Calu3 (cell line): ENCODE measurements around the gene PRAME. TPM values are rescaled to one million over a fixed set of nuclear protein-coding genes. Genes with fewer than 3 reads are reported as not detected.

ENCODE experiments used
- BruUV-seq: library from RNA; stranded (reverse); fragments of 400-500 nt; replicated peaks from 2 replicates; lab custom pipeline; 2021; lab: Mats Ljungman, UMichigan
- CTCF ChIA-PET: fragments of 300-600 bp; sonication (Branson Sonifier 250); formaldehyde crosslinking; loops from one replicate; lab custom pipeline; 2022; ENCODE audit warnings: antibody characterized with exemption; lab: Charles Lee
- DNase-seq: peaks from one replicate; pipeline ENCODE4 v3.0.0; 2022
- H3K27ac Mint-ChIP-seq: one replicate; pipeline ENCODE4 v1.8.0; 2022; ENCODE audit warnings: mixed read lengths; ENCODE audit not compliant: unreplicated experiment
- H3K27me3 Mint-ChIP-seq: one replicate; pipeline ENCODE4 v1.8.0; 2022; ENCODE audit warnings: mixed read lengths; ENCODE audit not compliant: unreplicated experiment
- H3K36me3 Mint-ChIP-seq: one replicate; pipeline ENCODE4 v1.8.0; 2022; ENCODE audit warnings: mild to moderate bottlenecking, moderate library complexity, mixed read lengths; ENCODE audit not compliant: insufficient read depth, unreplicated experiment
- H3K4me1 Mint-ChIP-seq: one replicate; pipeline ENCODE4 v1.8.0; 2022; ENCODE audit warnings: mild to moderate bottlenecking, low read depth, mixed read lengths; ENCODE audit not compliant: unreplicated experiment
- H3K4me3 Mint-ChIP-seq: one replicate; pipeline ENCODE4 v1.8.0; 2022; ENCODE audit warnings: mild to moderate bottlenecking, low read depth, moderate library complexity, mixed read lengths; ENCODE audit not compliant: unreplicated experiment
- H3K9me3 Mint-ChIP-seq: one replicate; pipeline ENCODE4 v1.8.0; 2022; ENCODE audit warnings: low read depth, mixed read lengths; ENCODE audit not compliant: unreplicated experiment
- intact Hi-C: fragments of 100-400 bp; cut with micrococcal nuclease; formaldehyde crosslinking; loops from one replicate; pipeline ENCODE4 v1.10.0; 2022; ENCODE audit not compliant: unreplicated experiment
- total RNA-seq: library from RNA; stranded (reverse); gene quantifications from 2 replicates; pipeline ENCODE4 v1.2.3, GENCODE V29; 2022
- TF ChIP-seq, protein P1 (sequence below): fragments of 200-600 bp; IDR thresholded peaks from one replicate; pipeline ENCODE4 v1.8.0; 2022; ENCODE audit warnings: antibody characterized with exemption; ENCODE audit not compliant: unreplicated experiment

PRAME gene
- total RNA-seq, 1 experiment from 2014 or later, result 2.6 TPM

DNA sequence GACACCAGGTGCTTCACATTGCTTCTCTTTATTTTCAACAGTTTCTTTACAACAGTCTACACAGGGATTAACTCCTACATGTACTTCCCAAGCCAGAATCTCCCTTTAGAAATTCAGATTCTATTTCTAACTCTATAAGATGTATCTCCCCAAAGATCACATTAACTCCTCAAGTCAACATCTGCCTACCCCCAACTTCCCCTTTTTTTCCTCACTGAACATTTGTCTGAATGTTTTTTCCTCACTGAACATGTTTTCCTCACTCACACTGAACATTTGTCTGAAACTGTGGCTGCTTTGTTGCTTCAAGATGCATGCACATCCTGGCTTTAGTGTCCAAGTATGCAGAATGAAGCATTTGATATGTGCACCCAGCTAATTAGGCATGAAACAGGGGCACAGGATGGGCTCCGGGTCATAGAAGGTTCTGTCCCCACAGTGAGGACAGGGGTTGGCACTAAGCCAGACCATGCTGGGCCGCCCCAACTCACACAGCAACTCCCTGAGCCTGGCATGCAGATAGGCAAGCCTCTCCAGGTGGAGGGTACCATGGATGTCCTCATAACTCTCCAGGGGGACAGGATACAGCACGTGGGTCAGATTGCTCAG lies 11.3 kb downstream of the PRAME start:
- no TSS peak for BruUV-seq
- peaks cover 65% of the 10 kb centered on the region for H3K27me3 Mint-ChIP-seq
- H3K36me3 Mint-ChIP-seq, result no peaks in the 10 kb centered on the region
- H3K4me1 Mint-ChIP-seq, result no peaks in the 10 kb centered on the region
- H3K9me3 Mint-ChIP-seq, result no peaks in the 10 kb centered on the region
- TF ChIP-seq, protein P1, sequence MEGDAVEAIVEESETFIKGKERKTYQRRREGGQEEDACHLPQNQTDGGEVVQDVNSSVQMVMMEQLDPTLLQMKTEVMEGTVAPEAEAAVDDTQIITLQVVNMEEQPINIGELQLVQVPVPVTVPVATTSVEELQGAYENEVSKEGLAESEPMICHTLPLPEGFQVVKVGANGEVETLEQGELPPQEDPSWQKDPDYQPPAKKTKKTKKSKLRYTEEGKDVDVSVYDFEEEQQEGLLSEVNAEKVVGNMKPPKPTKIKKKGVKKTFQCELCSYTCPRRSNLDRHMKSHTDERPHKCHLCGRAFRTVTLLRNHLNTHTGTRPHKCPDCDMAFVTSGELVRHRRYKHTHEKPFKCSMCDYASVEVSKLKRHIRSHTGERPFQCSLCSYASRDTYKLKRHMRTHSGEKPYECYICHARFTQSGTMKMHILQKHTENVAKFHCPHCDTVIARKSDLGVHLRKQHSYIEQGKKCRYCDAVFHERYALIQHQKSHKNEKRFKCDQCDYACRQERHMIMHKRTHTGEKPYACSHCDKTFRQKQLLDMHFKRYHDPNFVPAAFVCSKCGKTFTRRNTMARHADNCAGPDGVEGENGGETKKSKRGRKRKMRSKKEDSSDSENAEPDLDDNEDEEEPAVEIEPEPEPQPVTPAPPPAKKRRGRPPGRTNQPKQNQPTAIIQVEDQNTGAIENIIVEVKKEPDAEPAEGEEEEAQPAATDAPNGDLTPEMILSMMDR, result no peak
- no peak overlapping the region for H3K27ac Mint-ChIP-seq
- no peak overlapping the region for H3K4me3 Mint-ChIP-seq
- intact Hi-C loops, result no loop called here
- CTCF ChIA-PET, result no interaction called here
- DNase-seq, result no peak

DNA sequence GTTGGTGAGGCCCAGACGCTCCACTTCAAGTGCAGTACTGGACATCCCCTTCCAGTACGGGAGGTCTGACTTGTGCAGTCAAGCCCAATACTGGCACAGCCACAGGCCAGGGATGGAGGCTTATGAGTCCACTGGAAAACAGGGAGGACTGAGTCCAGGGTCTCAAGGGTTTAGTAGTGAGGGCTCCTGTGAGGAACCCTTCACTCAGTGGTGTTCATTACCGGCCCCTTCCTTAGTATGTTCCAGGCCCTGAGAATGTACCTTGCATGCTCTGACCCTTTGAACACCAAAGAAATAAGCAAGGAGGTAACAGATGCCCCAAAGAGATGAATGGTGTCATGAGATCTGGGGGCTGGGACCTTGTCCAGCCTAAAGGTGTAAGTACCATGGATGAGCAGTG lies 11.8 kb downstream of the PRAME start:
- Mint-ChIP-seq H3K36me3 (no peaks in the 10 kb centered on the region), H3K27ac (no peak overlapping the region), H3K4me3 (no peak overlapping the region), H3K4me1 (no peaks in the 10 kb centered on the region), H3K27me3 (peaks cover 65% of the 10 kb centered on the region), H3K9me3 (no peaks in the 10 kb centered on the region)
- intact Hi-C loops, result no loop called here
- no TSS peak for BruUV-seq
- TF ChIP-seq, protein P1, result no peak
- no peak for DNase-seq
- CTCF ChIA-PET, result no interaction called here

DNA sequence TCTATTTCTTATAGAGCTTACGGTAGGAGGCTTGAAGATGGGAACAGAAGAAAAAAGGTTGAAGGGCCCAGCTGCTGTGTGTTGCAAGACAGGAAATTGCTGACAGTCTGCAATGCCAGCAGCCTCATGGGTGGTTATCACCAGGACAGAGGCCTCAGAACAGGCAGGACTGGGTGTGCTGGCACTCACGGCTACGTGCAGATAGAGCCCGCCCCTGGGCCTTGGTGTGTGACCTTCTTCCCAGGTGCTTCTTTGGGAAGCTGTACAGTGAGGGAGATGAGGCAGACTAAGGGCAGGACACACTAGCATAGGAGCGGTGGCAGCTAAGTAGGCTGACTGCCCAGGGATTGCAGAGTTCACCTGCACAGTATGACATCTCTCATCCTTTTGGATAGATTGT lies 12.6 kb downstream of the PRAME start:
- Mint-ChIP-seq H3K4me1 (no peaks in the 10 kb centered on the region), H3K9me3 (no peaks in the 10 kb centered on the region), H3K27ac (no peak overlapping the region), H3K36me3 (no peaks in the 10 kb centered on the region), H3K4me3 (no peak overlapping the region), H3K27me3 (peaks cover 72% of the 10 kb centered on the region)
- intact Hi-C loops, result no loop called here
- CTCF ChIA-PET, result no interaction called here
- no peak for DNase-seq
- TF ChIP-seq, protein P1, result no peak
- no TSS peak for BruUV-seq

DNA sequence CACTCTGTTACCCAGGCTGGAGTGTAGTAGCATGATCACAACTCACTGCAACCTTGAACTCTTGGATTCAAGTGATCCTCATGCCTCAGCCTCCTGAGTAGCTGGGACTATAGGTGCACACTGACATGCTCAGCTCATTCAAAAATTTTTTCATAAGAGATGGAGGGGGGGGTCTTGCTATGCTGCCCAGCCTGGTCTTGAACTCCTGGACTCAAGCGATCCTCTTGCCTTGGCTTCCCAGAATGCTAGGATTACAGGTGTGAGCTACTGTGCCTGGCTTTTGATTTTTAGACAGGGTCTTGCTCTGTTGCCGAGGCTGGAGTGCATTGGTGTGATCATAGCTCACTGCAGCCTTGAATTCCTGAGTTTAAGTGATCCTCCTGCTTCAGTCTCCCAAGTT lies 14.0 kb downstream of the PRAME start:
- intact Hi-C loops, result no loop called here
- no peak overlapping the region for H3K4me3 Mint-ChIP-seq
- DNase-seq, result no peak
- TF ChIP-seq, protein P1, result no peak
- no TSS peak for BruUV-seq
- H3K27ac Mint-ChIP-seq, result no peak overlapping the region
- no peaks in the 10 kb centered on the region for H3K9me3 Mint-ChIP-seq
- peaks cover 67% of the 10 kb centered on the region for H3K27me3 Mint-ChIP-seq
- H3K4me1 Mint-ChIP-seq, result no peaks in the 10 kb centered on the region
- no peaks in the 10 kb centered on the region for H3K36me3 Mint-ChIP-seq
- CTCF ChIA-PET, result interaction anchor here (1.0 kb wide), 1 partner anchor 9 kb away, joined by 5 read pairs; no protein-coding TSS in a partner anchor
